ENCODE data around the gene P2RX7. TPM values are rescaled to one million over a fixed set of nuclear protein-coding genes. Genes with fewer than 3 reads are reported as not detected.

The P2RX7 gene
- total RNA-seq: 1.6 and 4.6 TPM in 2 replicates

GRCh38 chr12:121132601-121133481 lies at the start of gene P2RX7:
P2RX7 (plus strand) TSS chr12:121132876; CDS start chr12:121132971, 95 bp downstream.

GRCh38 chr12:121209624-121210572 lies 77.2 kb downstream of the P2RX7 start, which contains the start of gene P2RX4:
P2RX4 (plus strand) TSS chr12:121210129; CDS start chr12:121210165, 36 bp downstream.

Other genes with a start within 250 kb of the P2RX7 start
- 9.2 and 17.4 TPM in 2 replicates for gene SPPL3, start 228.5 kb upstream of the P2RX7 start, total RNA-seq
- not detected in 2 replicates for gene HNF1A, start 154.3 kb upstream of the P2RX7 start, total RNA-seq
- gene C12orf43, start 116.4 kb upstream of the P2RX7 start, total RNA-seq: 9.7 and 12.4 TPM in 2 replicates
- gene OASL, start 93.6 kb upstream of the P2RX7 start, total RNA-seq: 0.18 and 0.29 TPM in 2 replicates
- gene P2RX4, start 77.3 kb downstream of the P2RX7 start, total RNA-seq: 37.5 and 42.4 TPM in 2 replicates
- gene CAMKK2, start 163.8 kb downstream of the P2RX7 start, total RNA-seq: 19.9 and 24.1 TPM in 2 replicates
- gene ANAPC5, start 219.5 kb downstream of the P2RX7 start, total RNA-seq: 147 and 152 TPM in 2 replicates

All from myometrial cell (primary cell).